IMR-90 (cell line): Measurements from ENCODE around the gene FSTL1. TPM values are rescaled to one million over a fixed set of nuclear protein-coding genes. Genes with fewer than 3 reads are reported as not detected.

Source experiments
- ATAC-seq: fragments of 200-7000 bp; cut with Tn5 transposase; 2 replicates; pipeline ENCODE4 v1.9.1; 2020; ENCODE audit warnings: low read depth, mild to moderate bottlenecking, moderate library complexity
- BruUV-seq: library from RNA; stranded (reverse); fragments of 400-500 nt; replicated peaks from 2 replicates; lab custom pipeline; 2021; lab: Mats Ljungman, UMichigan
- CTCF ChIA-PET: fragments of 300-600 bp; formaldehyde crosslinking; extraction: SDS; loops from one replicate; lab custom pipeline; 2021; ENCODE audit warnings: antibody characterized with exemption; lab: Yijun Ruan, JAX
- POLR2A ChIA-PET: fragments of 300-600 bp; sonication (Branson Sonifier 250); formaldehyde crosslinking; loops from one replicate; lab custom pipeline; 2022; ENCODE audit warnings: antibody characterized with exemption; ENCODE audit not compliant: unreplicated experiment; lab: Charles Lee
- DNase-seq: peaks from one replicate; pipeline ENCODE4 v3.0.0; 2013
- H2AFZ ChIP-seq: replicated peaks from 2 replicates; pipeline ENCODE3; 2013; ENCODE audit warnings: low read length, mild to moderate bottlenecking; ENCODE audit not compliant: poor library complexity
- H2AK5ac ChIP-seq: 2 replicates; pipeline ENCODE4 v1.6.1; 2013; ENCODE audit warnings: low read depth, low read length, inconsistent platforms
- H2AK9ac ChIP-seq: replicated peaks from 2 replicates; pipeline ENCODE3; 2013; ENCODE audit warnings: mild to moderate bottlenecking, low read depth, low read length, moderate library complexity; ENCODE audit not compliant: poor library complexity
- H2BK120ac ChIP-seq: 2 replicates; pipeline ENCODE4 v1.6.1; 2013; ENCODE audit warnings: low read depth, low read length, inconsistent platforms
- H2BK15ac ChIP-seq: 3 replicates; pipeline ENCODE4 v1.6.1; 2013; ENCODE audit warnings: low read depth, low read length, inconsistent platforms
- H2BK20ac ChIP-seq: 2 replicates; pipeline ENCODE4 v1.6.1; 2013; ENCODE audit warnings: low read depth, mild to moderate bottlenecking, inconsistent platforms, low read length, moderate library complexity
- H2BK5ac ChIP-seq: 2 replicates; pipeline ENCODE4 v1.6.1; 2013; ENCODE audit warnings: mild to moderate bottlenecking, low read depth, low read length, inconsistent platforms; ENCODE audit not compliant: poor library complexity, severe bottlenecking
- H3K14ac ChIP-seq: replicated peaks from 2 replicates; pipeline ENCODE4 v1.6.1; 2013; ENCODE audit warnings: low read depth, low read length, inconsistent platforms
- H3K18ac ChIP-seq: 2 replicates; pipeline ENCODE4 v1.6.1; 2013; ENCODE audit warnings: low read depth, low read length, control low read depth
- H3K23ac ChIP-seq: 2 replicates; pipeline ENCODE4 v1.6.1; 2013; ENCODE audit warnings: low read depth, low read length, inconsistent platforms
- H3K27ac ChIP-seq: 2 replicates; pipeline ENCODE4 v1.5.1; 2013; ENCODE audit warnings: mild to moderate bottlenecking, control low read depth, low read length; ENCODE audit not compliant: insufficient read depth
- H3K27me3 ChIP-seq: 2 replicates; pipeline ENCODE4 v1.6.1; 2013; ENCODE audit warnings: low read length; ENCODE audit not compliant: control insufficient read depth, insufficient read depth
- H3K36me3 ChIP-seq: 2 replicates; pipeline ENCODE4 v1.6.1; 2013; ENCODE audit warnings: low read length, mixed read lengths; ENCODE audit not compliant: control insufficient read depth, insufficient read depth
- H3K4ac ChIP-seq: 2 replicates; pipeline ENCODE4 v1.6.1; 2013; ENCODE audit warnings: low read depth, low read length, inconsistent platforms
- H3K4me1 ChIP-seq: 2 replicates; pipeline ENCODE4 v1.6.1; 2013; ENCODE audit warnings: low read length, mixed read lengths; ENCODE audit not compliant: control insufficient read depth, insufficient read depth
- H3K4me2 ChIP-seq: 2 replicates; pipeline ENCODE4 v1.6.1; 2013; ENCODE audit warnings: low read depth, mild to moderate bottlenecking, control low read depth, low read length, moderate library complexity
- H3K4me3 ChIP-seq: 2 replicates; pipeline ENCODE4 v1.5.1; 2013; ENCODE audit warnings: low read depth, mild to moderate bottlenecking, control low read depth, low read length, moderate library complexity; ENCODE audit not compliant: insufficient read depth
- H3K56ac ChIP-seq: 2 replicates; pipeline ENCODE4 v1.6.1; 2013; ENCODE audit warnings: low read length, inconsistent platforms; ENCODE audit not compliant: insufficient read depth; ENCODE audit errors: extremely low read depth
- H3K79me1 ChIP-seq, 2 experiments: 2 replicates each; pipeline ENCODE4 v1.6.1; 2013; ENCODE audit warnings: low read length in 2 of 2, inconsistent platforms in 1 of 2, low read depth in 1 of 2
- H3K9ac ChIP-seq: 2 replicates; pipeline ENCODE4 v1.6.1; 2013; ENCODE audit warnings: low read depth, low read length, control low read depth
- H3K9me1 ChIP-seq: 2 replicates; pipeline ENCODE4 v1.6.1; 2013; ENCODE audit warnings: low read length, inconsistent platforms; ENCODE audit not compliant: insufficient read depth
- H3K9me3 ChIP-seq: 2 replicates; pipeline ENCODE4 v1.6.1; 2013; ENCODE audit warnings: low read length; ENCODE audit not compliant: control insufficient read depth, insufficient read depth
- H4K20me1 ChIP-seq: 2 replicates; pipeline ENCODE4 v1.6.1; 2013; ENCODE audit warnings: low read length, inconsistent platforms; ENCODE audit not compliant: insufficient read depth
- H4K5ac ChIP-seq: 2 replicates; pipeline ENCODE4 v1.6.1; 2013; ENCODE audit warnings: mild to moderate bottlenecking, low read depth, low read length, control low read depth
- H4K8ac ChIP-seq, 2 experiments: 2 replicates each; pipeline ENCODE4 v1.6.1; 2013; ENCODE audit warnings: low read depth in 2 of 2, low read length in 2 of 2, control low read depth in 1 of 2, inconsistent platforms in 1 of 2
- H4K91ac ChIP-seq: 2 replicates; pipeline ENCODE4 v1.6.1; 2013; ENCODE audit warnings: low read depth, low read length, inconsistent platforms; ENCODE audit not compliant: insufficient read depth
- BHLHE40 ChIP-seq: fragments of 150-350 bp; IDR thresholded peaks from 2 replicates; pipeline ENCODE4 v1.6.1; 2016; ENCODE audit warnings: mild to moderate bottlenecking, low read depth, low read length
- NFE2L2 ChIP-seq: fragments of 150-350 bp; IDR thresholded peaks from 2 replicates; pipeline ENCODE4 v1.6.1; 2016; ENCODE audit warnings: low read depth, mild to moderate bottlenecking, low read length
- WGBS, 2 experiments: methylation state at CpG; one replicate each; pipeline versions ENCODE4 v1.1.5 to v1.1.7; 2013; ENCODE audit warnings: missing lambda C conversion rate in 2 of 2; ENCODE audit not compliant: insufficient read length in 1 of 2; ENCODE audit errors: extremely low coverage in 2 of 2; 5-methylcytosine and 5-hydroxymethylcytosine counted together
- dilution Hi-C: fragments of 300-500 bp; cut with HindIII; formaldehyde crosslinking; loops from one replicate; pipeline ENCODE4 v1.14.3; 2018; ENCODE audit warnings: low sequenced_read_pairs; ENCODE audit not compliant: unreplicated experiment
- in situ Hi-C: fragments of 300-500 bp; cut with MboI; formaldehyde crosslinking; loops from 3 replicates; pipeline ENCODE4 v1.14.3; 2019; ENCODE audit warnings: low sequenced_read_pairs, inconsistent platforms, mixed read lengths
- intact Hi-C: fragments of 100-400 bp; cut with micrococcal nuclease; formaldehyde crosslinking; loops from 2 replicates; pipeline ENCODE4 v1.10.0; 2022
- polyA plus RNA-seq, 3 experiments: library from polyadenylated mRNA; depleted of rRNA; stranded (reverse); fragments of >200 nt; gene quantifications; 2 replicates each; pipeline ENCODE4 v1.2.3, GENCODE V29; 2012; ENCODE audit warnings: low replicate concordance in 1 of 3
- total RNA-seq: library from RNA; depleted of rRNA; stranded (reverse); fragments of >200 nt; gene quantifications from 2 replicates; pipeline ENCODE4 v1.2.3, GENCODE V29; 2012
- TF ChIP-seq, protein P1 (sequence below): fragments of 150-350 bp; IDR thresholded peaks from 2 replicates; pipeline ENCODE4 v1.6.1; 2017; ENCODE audit warnings: mild to moderate bottlenecking, antibody characterized with exemption, low read length, low read depth

The FSTL1 gene
- total and polyA plus RNA-seq, 2 of the 4 experiments (the other 2 are of a cell fraction) = 864 to 1,642 TPM

DNA sequence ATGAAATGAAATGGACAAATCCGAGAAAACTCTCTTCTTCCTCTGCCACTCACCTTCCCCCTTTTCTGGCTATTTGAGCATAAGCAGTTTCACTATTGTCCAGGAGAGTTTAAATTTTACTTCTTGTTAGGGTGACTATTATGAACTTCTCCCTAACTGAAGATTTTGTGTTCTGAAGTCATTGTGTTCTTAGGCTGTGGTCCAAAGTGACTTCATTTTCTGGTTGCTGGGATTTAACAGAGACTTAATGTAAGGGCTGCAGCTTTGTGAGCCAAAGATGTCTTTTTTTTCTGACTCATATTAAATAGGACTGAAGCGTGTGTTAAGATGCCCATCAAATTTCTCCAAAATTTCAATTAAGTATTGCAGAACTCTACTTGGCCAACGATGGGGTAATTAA, 46.5 kb upstream of the FSTL1 start:
- H2AK5ac ChIP-seq = no peak overlapping the region
- H3K27me3 ChIP-seq = no peaks in the 10 kb centered on the region
- peak overlapping the region; percentile 76; the same call in 1 of the 2 replicates for H3K27ac ChIP-seq
- H3K9me3 ChIP-seq = peaks cover 9% of the 10 kb centered on the region
- in situ Hi-C loops = no loop called here
- H3K4me1 ChIP-seq = peaks cover 3% of the 10 kb centered on the region
- H3K14ac ChIP-seq = no peak overlapping the region
- H2BK15ac ChIP-seq = no peak overlapping the region
- H2AK9ac ChIP-seq = no peak overlapping the region
- peak; percentile 98 for DNase-seq
- H2BK120ac ChIP-seq = peak overlapping the region; percentile 76
- no peaks in the 10 kb centered on the region for H3K9me1 ChIP-seq
- no peak overlapping the region for H2AFZ ChIP-seq
- ChIA-PET CTCF (interaction anchor here (0.7 to 1.0 kb wide), 4 partner anchors 21 to 359 kb away, joined by 3 read pairs; no protein-coding TSS in a partner anchor), POLR2A (no interaction called here)
- H3K9ac ChIP-seq = peak overlapping the region; percentile 49; the same call in 1 of the 2 replicates
- peak overlapping the region; percentile 85 for H3K4me2 ChIP-seq
- no peak overlapping the region for H3K56ac ChIP-seq
- no CpG with 5 or more reads among the region's 3 CpGs for WGBS, 2 experiments
- 0 out of 2 replicates have a peak overlapping the region, but pooled peaks have one; percentile 10 for H3K23ac ChIP-seq
- no peaks in the 10 kb centered on the region for H3K36me3 ChIP-seq
- intact Hi-C loops = no loop called here
- BruUV-seq = no TSS peak
- peak overlapping the region; percentile 63; the same call in 1 of the 2 replicates for H3K18ac ChIP-seq
- peaks cover 0 to 3% of the 10 kb centered on the region in 2 experiments; a peak in 1 of 4 replicates for H3K79me1 ChIP-seq
- peak overlapping the region; percentile 94 for H2BK5ac ChIP-seq
- dilution Hi-C loops = no loop called here
- no peak overlapping the region for H4K5ac ChIP-seq
- H4K91ac ChIP-seq = no peak overlapping the region; the same call in 1 of the 2 replicates
- no peak overlapping the region; a peak in 1 of 4 replicates for H4K8ac ChIP-seq
- no peak overlapping the region for H3K4ac ChIP-seq
- ATAC-seq = peak; percentile 47
- no peaks in the 10 kb centered on the region for H4K20me1 ChIP-seq
- TF ChIP-seq NFE2L2 (no peak), BHLHE40 (no peak)
- TF ChIP-seq, protein P1, sequence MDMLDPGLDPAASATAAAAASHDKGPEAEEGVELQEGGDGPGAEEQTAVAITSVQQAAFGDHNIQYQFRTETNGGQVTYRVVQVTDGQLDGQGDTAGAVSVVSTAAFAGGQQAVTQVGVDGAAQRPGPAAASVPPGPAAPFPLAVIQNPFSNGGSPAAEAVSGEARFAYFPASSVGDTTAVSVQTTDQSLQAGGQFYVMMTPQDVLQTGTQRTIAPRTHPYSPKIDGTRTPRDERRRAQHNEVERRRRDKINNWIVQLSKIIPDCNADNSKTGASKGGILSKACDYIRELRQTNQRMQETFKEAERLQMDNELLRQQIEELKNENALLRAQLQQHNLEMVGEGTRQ = no peak
- H3K4me3 ChIP-seq = no peak overlapping the region
- H2BK20ac ChIP-seq = no peak overlapping the region
